ENCODE data around the gene LANCL3. TPM values are rescaled to one million over a fixed set of nuclear protein-coding genes. Genes with fewer than 3 reads are reported as not detected.

Gene LANCL3
- polyA plus RNA-seq, 4 donors, result 0.11 to 0.26 (median 0.20) TPM

Other genes starting within 250 kb of the LANCL3 start
- gene PRRG1, start 222.3 kb upstream of the LANCL3 start, polyA plus RNA-seq (ENCODE audit: insufficient read length in 4 of 4), result 10 to 100 TPM; 14.2 to 28.9 (median 24.5) TPM
- 1 to 10 TPM; 1.0 to 3.6 (median 1.2) TPM for gene XK, start 114.1 kb downstream of the LANCL3 start, polyA plus RNA-seq (ENCODE audit: insufficient read length in 4 of 4)
- 10 to 100 TPM; 10.2 to 28.9 (median 12.9) TPM for gene CYBB, start 208.4 kb downstream of the LANCL3 start, polyA plus RNA-seq (ENCODE audit: insufficient read length in 4 of 4)